GM18517 (cell line): ENCODE data around the gene TESMIN.

Experiments
- ATAC-seq: cut with Tn5 transposase; IDR thresholded peaks from one replicate; pipeline ENCODE4 v1.9.1; 2021; ENCODE audit warnings: mild to moderate bottlenecking, moderate library complexity; ENCODE audit not compliant: unreplicated experiment

Gene TESMIN

GRCh38 chr11:68663482-68664010, 87.8 kb downstream of the TESMIN start:
- no peak for ATAC-seq

GRCh38 chr11:68661697-68662603, 89.4 kb downstream of the TESMIN start:
- ATAC-seq: no peak

- ATAC-seq: no peak
Measured at GRCh38 chr11:68661014-68661413, 90.3 kb downstream of the TESMIN start.

DNA sequence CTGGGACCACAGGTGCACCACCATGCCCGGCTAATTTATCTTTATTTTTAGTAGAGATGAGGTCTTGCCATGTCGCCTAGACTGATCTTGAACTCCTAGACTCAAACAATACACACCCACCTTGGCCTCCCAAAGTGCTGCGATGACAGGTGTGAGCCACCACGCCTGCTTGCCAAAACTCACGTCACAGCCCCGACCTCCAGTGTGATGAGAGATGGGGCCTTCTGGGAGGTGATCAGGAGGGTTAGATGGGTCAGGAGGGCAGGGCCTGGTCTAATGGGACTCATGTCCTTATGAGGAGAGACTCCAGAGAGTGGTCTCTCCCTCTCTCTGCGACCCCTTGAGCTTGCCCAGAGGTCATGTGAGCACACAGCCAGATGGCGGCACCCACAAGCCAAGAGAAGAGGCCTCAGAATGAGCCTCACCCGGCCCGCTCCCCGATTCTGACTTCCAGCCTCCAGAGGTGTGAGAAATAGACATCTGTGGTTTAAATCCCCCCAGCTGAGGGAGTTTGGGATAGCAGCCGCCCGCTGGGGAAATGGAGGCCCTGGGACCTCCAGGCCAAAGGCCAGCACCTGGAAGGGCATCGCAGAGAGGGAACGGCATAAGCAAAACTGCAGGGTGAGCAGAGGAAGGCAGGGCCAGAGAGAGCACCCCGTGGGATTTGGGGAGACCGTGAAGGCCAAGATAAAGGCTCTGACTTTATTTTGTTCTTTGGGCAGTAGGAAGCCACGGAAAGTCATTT, 91.1 kb downstream of the TESMIN start:
- ATAC-seq: no peak

DNA sequence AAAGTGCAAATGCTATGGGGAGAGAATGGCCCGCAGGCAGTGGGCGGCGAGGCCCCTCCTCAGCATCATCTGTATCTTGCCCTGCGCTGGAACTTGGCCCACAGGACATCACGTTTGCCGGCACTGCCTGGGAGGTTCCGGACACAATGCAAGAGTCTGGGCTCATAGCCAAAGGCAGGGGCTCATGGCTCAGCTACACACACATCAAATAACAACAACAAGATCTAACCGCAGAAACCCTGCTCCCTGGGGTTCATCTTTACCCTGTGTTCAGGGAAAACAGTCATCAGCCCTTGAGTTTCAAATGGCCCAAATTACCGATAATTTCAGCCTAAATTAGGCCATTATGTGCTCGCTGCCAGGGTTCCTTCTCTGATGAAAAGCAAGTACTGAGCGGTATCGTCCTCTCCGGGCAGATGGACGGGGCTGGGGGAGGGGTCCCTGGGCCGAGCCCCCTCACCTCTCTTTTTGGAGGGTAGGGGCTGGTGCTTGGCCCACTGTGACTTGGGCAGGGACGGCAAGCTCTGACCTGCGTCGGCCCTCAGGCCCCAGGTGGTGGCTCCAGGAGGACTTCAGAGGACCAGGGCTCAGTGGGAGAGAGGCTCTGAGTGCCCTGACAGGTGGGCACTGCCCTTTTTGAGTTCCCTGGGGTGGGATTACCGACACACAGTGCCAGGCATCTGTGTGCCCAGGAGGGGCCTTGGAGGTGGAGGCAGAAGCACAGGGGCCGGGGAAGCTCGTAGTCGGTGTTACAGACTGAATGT, 92.0 kb downstream of the TESMIN start:
- no peak for ATAC-seq

DNA sequence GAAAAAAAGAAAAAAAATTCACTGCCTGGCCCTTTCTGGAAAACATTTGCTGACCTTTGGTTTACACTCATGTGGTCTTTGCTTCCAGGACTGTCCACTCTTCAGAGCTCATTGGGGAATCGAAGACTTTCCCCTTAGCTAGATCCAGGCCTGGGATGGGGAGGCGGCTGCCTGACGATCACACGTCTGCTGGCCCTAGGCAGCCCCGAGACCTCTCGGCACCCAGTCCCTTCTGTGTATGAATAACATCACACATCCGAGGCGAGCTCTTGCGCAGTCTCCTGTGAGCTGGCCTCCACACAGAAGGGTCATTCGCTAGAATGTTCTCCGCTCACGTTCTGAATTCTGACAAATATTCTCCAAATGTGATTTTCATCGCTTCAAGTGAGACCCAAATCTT, 92.7 kb downstream of the TESMIN start:
- no peak for ATAC-seq

- no peak for ATAC-seq
Measured at GRCh38 chr11:68658097-68658496, 93.2 kb downstream of the TESMIN start.
